HFF-Myc (cell line): Measurements from ENCODE around the gene SEMA3E.

ENCODE experiments used
- DNase-seq: peaks from one replicate; pipeline ENCODE4 v3.0.0-alpha.2; 2011; ENCODE audit warnings: low read depth; ENCODE audit errors: extremely low read depth
- H3K4me3 ChIP-seq: replicated peaks from 2 replicates; pipeline ENCODE4 v1.5.1; 2011; ENCODE audit warnings: low read depth, mild to moderate bottlenecking, control low read depth, low read length
- TF ChIP-seq, protein P1 (sequence below): IDR thresholded peaks from 2 replicates; pipeline ENCODE4 v1.5.1; 2012; ENCODE audit warnings: mild to moderate bottlenecking, low read depth, low read length, control low read depth; ENCODE audit errors: missing control alignments

Gene SEMA3E

DNA sequence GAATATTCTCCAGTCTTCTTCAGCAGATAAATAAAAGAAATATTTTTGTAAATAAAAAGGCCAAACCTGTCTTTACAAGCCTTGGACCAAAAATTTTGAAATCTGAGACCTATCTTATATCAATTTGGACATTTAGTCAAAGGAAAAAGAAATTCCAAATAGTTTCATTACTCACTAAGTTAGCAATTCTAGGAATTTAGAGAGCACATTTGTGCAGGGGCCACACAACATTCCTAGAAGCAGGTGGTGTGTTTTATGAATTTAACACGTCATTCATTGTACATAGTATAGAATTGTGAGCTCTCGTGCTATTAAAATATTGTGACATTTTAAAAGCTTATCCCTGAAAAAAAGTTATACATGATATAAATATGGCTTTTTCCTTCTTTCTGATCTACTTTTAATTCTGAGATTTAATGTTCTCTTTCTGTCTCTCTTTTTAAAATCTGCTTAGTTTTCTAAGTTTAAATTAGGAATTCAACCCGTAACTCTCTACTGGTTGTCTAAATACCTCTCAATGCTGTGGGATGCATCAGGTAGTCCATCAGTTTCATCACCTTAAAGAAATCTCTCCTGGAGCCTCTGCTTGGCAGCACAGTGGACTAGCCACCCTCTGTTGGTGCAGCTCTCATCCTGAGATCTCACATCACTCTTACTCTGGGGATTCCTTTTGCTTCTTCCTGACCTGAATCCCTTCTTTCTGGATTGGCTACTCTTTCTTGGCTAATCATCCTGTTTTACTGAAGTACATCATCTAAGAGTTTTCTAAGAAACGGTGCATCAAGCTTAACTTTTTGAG is 124.5 kb downstream of the SEMA3E start:
- H3K4me3 ChIP-seq: no peak overlapping the region
- DNase-seq: no peak
- TF ChIP-seq, protein P1, sequence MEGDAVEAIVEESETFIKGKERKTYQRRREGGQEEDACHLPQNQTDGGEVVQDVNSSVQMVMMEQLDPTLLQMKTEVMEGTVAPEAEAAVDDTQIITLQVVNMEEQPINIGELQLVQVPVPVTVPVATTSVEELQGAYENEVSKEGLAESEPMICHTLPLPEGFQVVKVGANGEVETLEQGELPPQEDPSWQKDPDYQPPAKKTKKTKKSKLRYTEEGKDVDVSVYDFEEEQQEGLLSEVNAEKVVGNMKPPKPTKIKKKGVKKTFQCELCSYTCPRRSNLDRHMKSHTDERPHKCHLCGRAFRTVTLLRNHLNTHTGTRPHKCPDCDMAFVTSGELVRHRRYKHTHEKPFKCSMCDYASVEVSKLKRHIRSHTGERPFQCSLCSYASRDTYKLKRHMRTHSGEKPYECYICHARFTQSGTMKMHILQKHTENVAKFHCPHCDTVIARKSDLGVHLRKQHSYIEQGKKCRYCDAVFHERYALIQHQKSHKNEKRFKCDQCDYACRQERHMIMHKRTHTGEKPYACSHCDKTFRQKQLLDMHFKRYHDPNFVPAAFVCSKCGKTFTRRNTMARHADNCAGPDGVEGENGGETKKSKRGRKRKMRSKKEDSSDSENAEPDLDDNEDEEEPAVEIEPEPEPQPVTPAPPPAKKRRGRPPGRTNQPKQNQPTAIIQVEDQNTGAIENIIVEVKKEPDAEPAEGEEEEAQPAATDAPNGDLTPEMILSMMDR: no peak

DNA sequence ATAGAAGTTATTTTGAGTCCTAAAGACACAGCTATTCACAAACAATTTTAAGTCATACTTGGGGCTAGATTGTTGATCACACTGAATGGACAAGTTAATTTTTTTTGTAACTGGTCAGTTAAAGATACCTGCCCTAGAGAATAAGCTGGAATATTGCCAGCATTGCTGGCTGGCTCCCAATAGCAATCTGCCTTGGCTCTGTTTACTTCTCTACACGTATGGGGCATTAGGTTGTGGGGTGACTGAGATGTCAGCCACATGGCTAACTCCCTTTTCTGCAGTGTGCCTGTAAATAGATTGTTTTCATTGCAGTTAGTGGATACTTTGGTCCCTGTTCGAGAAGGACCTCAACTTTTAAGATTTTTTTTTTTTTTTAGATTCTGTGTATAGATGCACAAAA is 128.2 kb downstream of the SEMA3E start:
- TF ChIP-seq, protein P1: no peak
- no peak for DNase-seq
- H3K4me3 ChIP-seq: no peak overlapping the region

- no peak overlapping the region for H3K4me3 ChIP-seq
- no peak for DNase-seq
- TF ChIP-seq, protein P1: no peak
These were observed 129.7 kb downstream of the SEMA3E start for GRCh38 chr7:83519240-83519639.

GRCh38 chr7:83517035-83517700 is 131.8 kb downstream of the SEMA3E start:
- H3K4me3 ChIP-seq: no peak overlapping the region
- no peak for DNase-seq
- TF ChIP-seq, protein P1: no peak

- DNase-seq: no peak
- TF ChIP-seq, protein P1: no peak
These were observed 134.0 kb downstream of the SEMA3E start for GRCh38 chr7:83514977-83515376.

DNA sequence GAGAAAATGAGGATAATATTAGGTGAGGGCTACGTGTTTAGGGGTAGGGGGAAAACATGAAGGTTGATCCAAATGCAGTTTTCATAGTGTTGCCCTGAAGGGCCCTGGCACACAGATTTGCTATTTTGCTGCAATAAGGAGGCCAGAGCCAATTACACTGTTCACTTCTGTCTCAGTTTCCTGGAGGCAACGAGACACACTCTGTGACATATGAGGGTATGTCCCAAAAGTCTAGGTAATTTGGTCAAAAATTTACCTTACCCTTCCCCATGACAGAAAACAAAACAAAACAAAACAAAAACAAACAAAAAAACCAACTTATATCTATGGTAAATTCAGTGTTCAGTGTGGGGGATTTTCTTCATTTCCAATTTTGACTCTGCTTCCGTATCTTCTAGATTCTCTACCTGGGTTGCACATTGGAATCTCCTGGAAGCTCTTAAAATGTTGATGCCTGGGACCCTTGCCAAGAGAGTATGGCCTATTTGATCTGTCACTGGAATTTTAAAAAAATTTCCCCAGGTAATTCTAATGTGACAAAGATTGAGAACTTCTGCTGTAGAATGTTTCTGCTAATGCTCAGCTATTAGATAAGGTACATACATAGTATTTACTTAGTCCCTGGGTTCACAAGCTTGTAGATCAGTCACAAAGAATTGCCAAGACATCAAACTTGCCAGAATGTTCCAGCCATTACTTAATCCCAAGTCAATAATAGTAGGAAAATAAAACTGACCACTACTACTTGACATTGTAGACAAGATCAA is 139.5 kb downstream of the SEMA3E start:
- no peak for DNase-seq
- no peak overlapping the region for H3K4me3 ChIP-seq
- TF ChIP-seq, protein P1: no peak

More at GRCh38 chr7:83514977-83515376, 134.0 kb downstream of the SEMA3E start:
- H3K4me3 ChIP-seq: no peak overlapping the region
